HG03095 (cell line): ENCODE results near the gene SPATC1L.
"Not testable (repeated sequence)": the region's sequence is repeated elsewhere in the genome, so short reads cannot be mapped to it uniquely, and the experiment has no call there.

Source experiments
- ATAC-seq: cut with Tn5 transposase; IDR thresholded peaks from one replicate; pipeline ENCODE4 v1.9.1; 2021; ENCODE audit warnings: moderate library complexity; ENCODE audit not compliant: unreplicated experiment

SPATC1L gene

DNA sequence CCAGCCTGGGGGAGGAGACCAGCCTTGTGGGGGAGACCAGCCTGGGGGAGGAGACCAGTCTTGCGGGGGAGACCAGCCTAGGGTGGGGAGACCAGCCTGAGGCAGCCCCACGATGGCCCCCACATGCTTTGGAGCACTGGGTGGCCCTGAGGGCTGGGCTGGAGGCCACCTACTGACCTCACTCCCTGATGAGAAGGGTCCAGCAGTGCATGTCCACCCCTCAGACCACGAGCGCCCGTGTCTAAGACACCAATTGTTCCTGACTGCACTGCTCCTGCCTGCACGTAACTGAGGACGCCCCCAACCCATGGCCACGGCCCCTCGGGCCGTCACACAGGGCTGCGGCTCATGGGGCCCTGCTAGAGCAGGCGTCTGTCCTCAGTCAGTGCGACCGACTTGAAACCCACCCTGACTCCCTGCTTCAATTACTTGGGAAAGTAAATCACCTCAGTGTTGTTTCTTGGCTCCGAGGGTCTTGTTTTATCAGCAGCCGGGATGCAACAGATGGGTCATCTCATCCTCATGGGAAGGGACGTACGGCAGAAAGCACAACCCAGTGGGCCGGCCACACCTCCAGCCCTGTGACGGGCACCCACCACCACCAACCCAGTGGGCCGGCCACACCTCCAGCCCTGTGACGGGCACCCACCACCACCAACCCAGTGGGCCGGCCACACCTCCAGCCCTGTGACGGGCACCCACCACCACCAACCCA lies at the start of gene SPATC1L:
Gene SPATC1L (minus strand): TSS at position 550 of the 715 bp plus-strand sequence. CDS start 1,643 bp downstream, outside the sequence.
- ATAC-seq = peak; percentile 59

- ATAC-seq = no peak
Measured at GRCh38 chr21:46229923-46230260, 45.6 kb upstream of the SPATC1L start.

DNA sequence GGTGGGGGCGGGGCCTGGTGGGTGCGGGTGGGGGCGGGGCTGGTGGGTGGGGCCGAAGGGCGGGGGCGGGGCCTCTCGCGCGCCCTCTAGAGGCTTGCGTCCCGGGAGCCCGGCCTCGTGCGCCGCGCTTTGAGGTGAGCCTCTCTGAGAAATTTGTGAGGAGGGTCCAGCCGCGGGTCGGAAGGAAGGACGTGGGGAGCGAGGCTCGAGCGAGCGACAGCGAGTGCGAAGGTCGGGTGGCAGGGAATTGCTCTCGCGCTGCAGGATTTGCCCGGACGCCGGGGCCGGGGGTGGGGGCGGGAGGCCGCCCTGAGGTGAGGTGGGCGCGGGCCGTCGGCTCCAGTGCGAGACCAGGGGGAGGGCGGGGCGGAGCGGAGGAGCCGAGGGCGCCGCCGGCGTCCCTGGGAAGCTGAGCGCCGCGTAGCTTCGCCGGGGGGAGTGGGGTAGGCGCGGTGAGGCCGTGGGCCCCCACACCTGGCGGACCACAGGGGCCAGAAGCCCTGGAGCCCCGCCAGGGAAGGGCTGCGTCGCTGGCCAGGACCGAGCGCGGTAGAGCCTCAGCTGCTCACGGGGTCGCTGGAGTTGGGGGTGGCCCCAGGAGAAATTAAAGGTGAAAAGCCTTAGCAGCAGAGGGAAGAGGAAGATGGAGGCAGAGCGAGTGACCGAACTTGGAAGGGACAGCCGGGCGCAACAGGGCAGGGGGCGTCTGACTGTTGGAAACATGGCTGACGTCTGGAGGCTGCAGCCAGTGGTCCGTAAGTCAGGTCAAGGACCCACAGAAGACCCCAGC lies 45.1 kb upstream of the SPATC1L start:
- ATAC-seq = peak; percentile 15

DNA sequence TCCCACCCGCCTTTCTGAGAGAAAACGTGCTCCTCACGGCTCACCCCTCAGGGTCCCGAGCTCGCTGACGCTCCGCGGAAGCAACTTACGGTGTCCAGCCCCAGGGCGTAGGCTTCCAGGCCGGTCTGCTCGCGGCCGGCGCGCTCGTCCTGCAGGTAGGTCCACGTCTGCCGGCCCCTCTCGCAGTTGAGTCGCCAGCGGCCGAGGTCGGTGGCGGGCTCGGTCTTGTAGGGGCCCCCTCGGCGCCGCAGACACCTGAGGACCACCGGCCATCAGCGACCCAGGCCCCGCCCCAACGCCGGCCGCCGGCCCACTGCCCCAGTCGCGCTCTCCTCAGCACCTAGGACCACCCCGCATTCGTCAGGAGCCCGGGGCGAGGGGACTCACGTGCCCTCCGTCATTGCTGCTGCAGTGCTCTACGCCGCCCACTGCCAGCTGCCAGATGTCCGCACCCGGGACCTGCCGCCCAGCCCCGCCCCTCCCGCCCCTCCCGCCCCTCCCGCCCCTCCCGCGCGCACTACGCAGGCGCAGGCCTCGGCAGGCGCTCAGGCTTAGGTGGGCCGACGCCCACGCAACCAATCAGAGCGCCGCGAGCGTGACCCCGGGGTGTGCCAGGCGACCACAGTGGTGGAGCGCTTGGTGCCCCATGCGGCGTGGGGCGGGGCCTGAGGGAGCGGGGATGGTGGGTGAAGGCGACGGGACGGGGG lies 44.2 kb upstream of the SPATC1L start, which contains the start of gene LSS:
Gene LSS (minus strand): TSS at position 430 of the 707 bp plus-strand sequence. CDS start 29 bp downstream, at position 401.
- ATAC-seq = peak; percentile 76

DNA sequence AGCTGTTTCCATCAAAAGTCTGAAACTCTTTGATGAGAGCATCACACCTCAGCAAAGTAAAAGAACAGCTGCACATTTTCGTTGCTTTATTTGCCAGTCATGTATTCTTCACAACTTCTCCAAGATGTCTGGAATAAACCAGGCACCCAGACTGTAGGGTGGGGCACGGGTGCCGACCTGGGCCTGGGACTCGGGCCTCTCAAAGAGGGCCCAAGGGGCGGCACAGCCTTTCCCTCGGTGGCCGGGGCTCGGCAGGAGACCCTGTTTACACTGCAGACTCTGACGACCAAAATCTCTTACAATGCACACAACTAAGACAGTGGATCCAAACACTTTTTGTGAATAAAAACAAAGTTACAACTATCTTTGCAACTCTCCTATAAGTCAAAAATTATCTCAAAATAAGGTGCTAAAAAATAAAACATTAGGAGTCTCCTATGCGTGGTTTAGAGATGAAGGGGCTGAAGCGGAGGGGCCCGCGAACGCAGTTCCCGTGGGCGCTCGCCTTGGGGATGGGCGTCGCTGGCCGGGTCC lies 43.6 kb upstream of the SPATC1L start:
- ATAC-seq = no peak

DNA sequence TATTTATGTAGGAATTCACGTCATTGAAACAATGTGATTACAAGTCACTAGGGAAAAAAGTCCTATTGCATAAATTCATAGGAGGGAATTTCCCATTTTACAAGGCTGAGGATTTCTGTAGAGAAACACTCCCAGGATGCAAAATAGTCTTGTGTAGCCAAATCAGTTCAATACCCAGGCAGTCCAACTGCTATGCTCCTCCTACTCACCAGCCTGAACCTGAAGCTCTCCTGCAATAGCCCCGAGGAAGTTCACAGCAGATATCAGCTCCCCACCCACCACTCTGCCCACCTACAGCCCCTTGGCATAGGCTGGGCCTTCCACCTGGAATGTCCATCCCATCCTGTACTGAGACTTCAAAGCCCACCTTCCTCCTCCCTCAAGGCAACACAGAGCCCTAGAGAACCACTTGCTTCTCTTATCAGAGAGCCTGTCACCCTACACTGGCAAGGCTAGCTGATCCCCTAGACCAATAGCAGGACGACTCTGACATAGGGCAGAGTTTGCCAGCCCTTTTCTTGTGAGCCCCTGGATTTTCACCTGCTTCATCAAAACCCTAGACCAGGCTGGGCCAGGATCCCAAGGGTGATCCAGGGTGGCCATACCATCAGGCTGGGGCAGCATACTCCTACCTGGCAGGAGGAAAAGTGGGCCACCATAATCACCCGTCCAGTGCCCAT lies 42.8 kb upstream of the SPATC1L start:
- no peak for ATAC-seq

DNA sequence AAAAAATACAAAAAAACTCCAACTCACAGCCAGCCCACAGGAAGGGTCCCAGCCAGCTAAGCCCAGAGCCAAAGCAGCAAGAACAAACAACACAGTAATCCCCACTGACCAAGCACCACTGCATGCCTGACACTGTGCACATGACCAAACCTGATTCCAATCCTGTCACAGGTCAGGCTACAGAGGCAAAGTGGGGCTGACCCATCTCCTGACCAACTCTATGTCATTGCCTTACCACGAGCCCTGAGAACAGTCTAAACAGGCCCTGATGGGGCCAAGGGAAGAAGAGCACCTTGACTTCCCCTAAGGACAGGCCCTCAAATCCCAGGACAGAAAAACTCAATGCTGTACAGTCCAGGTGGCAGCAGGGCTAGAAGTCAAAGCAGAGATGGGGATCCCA lies 41.9 kb upstream of the SPATC1L start:
- ATAC-seq = no peak

DNA sequence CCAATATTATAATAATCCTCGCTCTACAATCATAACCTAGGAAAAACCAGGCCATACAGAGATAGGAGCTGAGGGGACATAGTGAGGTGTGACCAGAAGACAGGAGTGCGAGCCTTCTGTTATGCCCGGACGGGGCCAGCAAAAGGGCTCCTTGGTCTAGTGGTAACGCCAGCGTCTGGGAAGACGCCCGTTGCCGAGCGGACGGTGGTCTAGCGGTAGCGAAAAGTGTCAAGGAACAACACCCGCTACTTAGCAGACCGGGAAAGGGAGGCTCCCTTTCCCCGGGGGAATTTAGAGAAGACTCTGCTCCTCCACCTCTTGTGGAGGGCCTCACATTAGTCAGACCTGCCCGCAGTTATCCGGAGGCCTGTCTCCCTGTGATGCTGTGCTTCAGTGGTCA lies 39.4 kb upstream of the SPATC1L start:
- ATAC-seq = not testable (repeated sequence)

DNA sequence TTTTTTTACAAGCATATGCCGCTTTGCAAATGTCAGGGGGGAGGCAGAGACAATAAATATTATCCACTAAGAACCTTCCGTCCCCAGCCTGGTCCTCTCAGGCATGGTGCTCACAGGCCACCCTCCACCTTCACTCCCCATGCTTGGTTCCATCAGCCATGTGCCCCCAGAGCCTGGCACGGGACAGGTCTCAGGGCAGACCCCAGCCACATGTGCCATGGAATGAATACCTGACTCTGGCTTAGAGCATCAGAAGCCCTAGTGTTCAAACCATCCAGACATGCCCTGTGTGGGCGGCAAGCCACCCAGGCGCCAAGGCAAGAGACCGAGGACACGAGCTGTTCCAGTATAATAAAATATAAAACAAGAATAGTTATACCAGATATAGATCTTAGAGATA lies 39.0 kb upstream of the SPATC1L start:
- ATAC-seq = no peak

GRCh38 chr21:46222436-46223116 lies 38.3 kb upstream of the SPATC1L start:
- no peak for ATAC-seq

GRCh38 chr21:46221664-46222435 lies 37.6 kb upstream of the SPATC1L start:
- ATAC-seq = no peak

GRCh38 chr21:46220847-46221246 lies 36.6 kb upstream of the SPATC1L start:
- no peak for ATAC-seq

DNA sequence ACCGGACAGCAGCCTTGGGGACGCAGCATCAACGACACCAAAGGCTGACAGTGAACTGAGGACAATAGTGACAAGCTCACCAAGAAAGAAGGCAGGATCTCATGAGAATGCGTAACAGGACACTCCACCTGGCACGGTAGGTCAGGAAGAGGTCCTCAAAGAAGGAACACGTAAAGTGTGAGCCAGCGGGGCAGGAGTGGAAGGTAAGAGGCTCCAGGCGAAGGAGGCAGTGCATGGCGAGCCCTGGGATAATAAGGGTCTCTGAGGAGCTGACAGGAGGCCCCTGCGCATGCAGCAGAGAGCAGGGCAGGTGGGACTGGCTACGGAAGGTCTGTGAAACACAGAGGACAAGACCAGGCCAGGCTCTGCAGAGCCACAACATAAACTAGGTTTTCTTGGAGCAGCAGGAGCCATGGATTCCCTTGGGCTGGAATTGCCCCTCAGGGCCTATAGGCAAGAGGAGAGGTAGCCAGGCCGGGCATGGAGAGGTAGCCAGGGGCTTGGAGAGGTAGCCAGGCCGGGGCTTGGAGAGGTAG lies 36.1 kb upstream of the SPATC1L start:
- ATAC-seq = no peak

DNA sequence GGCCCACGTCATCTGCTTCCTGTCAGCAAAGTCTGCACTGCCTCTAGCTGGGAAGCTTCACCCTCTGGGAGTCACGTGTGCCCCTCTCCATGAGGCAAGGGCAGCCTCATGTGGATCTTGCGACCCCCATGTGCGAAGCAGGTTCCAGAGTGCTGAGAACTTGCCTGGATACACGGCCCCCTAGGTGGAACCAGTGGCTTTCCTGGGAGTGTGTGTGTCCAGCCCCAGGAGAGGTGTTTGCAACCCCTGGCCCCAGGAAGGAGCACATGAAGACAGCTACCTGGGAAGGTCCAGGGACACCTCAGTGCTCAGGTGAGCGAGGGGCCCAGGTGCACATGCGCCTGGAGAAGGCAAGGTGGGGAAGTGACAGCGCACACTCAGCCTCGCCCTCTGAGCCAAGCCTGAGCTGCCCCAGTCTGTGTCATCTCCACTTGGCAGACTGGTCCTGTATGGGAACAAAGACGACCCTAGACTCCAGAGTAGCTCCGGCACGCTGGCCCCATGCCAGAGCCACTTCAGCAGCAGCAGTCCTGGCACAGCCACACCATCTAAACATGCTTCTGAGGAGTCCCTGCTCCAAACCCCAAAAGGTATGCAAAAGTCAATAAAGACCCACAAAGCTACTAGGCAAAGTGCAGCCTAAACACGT lies 35.5 kb upstream of the SPATC1L start:
- ATAC-seq = no peak

DNA sequence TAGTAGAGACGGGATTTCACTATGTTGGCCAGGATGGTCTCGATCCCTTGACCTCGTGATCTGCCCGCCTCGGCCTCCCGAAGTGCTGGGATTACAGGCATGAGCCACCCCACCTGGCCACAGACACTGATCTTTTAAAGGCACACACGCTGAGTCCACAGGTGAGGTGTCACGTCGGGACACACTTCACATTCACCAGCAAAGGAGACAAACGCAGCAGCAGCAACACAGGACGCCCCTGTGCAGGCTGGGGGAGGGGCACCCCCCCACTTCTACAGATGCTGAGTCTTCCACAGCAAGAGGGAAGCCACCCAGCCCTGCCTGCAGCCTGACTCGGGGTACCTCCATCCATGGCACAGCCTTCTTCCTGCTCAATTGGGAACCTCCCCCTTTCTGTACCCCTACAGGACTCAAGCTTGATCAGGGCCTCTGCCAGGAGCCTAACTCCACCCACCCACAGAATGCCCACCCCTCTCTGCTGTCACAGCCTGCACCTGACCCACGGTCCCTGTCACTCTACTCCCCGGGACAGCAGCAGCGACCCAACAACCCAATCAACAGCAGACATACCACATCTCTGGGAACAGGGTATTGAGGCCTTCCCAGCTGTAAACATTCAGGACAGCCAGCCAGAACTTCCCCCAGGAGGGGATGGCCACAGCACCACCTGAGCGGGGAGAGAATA lies 34.8 kb upstream of the SPATC1L start:
- ATAC-seq = no peak

GRCh38 chr21:46217511-46218196 lies 33.4 kb upstream of the SPATC1L start:
- no peak for ATAC-seq

- no peak for ATAC-seq
Measured at GRCh38 chr21:46216132-46216747, 32.0 kb upstream of the SPATC1L start.
